Measurements from ENCODE around the gene GABARAPL1.

Gene GABARAPL1

DNA sequence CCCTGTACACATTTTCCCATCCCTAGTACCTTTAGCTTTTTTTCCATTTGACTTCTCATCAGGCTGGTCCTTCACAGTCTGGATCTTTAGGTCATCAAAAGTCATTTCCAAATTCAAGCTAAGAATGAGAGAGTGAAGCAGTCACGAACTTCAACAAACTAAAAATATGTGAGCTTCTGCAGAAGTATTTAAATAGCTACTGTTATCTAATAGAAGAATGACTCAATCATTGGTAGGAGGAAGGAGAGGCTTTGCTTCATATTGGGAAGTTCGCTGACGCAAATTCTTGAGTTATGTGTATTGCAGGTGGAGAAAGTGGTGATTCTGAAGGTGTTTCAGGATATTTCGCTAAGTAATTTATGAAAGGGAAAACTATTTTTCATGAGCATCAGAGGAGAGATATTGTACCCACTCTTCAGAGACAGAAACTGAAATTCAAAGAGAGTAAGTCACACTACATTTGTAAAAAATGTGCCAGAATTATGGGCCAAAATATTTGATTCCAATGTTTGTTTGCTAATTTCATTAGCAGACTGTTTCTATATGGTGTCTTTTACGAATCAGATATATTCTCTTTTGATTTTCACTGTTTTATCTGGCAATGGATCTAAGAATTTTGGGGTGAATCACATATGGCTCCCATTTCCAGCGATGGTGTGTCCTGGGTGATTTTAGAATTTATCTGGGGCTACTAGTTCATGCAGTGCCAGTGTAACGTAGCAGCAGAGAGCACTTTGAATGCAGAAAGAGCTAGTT is 40.5 kb upstream of the GABARAPL1 start, which contains the start of gene OLR1:
OLR1 (minus strand) TSS at position 160 of the 756 bp plus-strand sequence; CDS start at position 105, 55 bp downstream.
- H3K36me3 ChIP-seq: no peaks in the 10 kb centered on the region
- H3K27me3 ChIP-seq (ENCODE audit: insufficient read depth, low read depth, severe bottlenecking): no peaks in the 10 kb centered on the region
- no peak for DNase-seq
- H3K4me3 ChIP-seq (ENCODE audit: low read depth, low read length): no peak within 1 kb of the TSS
- TF ChIP-seq, protein P1, sequence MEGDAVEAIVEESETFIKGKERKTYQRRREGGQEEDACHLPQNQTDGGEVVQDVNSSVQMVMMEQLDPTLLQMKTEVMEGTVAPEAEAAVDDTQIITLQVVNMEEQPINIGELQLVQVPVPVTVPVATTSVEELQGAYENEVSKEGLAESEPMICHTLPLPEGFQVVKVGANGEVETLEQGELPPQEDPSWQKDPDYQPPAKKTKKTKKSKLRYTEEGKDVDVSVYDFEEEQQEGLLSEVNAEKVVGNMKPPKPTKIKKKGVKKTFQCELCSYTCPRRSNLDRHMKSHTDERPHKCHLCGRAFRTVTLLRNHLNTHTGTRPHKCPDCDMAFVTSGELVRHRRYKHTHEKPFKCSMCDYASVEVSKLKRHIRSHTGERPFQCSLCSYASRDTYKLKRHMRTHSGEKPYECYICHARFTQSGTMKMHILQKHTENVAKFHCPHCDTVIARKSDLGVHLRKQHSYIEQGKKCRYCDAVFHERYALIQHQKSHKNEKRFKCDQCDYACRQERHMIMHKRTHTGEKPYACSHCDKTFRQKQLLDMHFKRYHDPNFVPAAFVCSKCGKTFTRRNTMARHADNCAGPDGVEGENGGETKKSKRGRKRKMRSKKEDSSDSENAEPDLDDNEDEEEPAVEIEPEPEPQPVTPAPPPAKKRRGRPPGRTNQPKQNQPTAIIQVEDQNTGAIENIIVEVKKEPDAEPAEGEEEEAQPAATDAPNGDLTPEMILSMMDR (IDR thresholded peaks at IDR 0.05; ENCODE audit: low read depth, low read length): no peak
- no peaks in the 10 kb centered on the region for H3K9me3 ChIP-seq (ENCODE audit: severe bottlenecking)
- no peak within 1 kb of the TSS for H3K27ac ChIP-seq

DNA sequence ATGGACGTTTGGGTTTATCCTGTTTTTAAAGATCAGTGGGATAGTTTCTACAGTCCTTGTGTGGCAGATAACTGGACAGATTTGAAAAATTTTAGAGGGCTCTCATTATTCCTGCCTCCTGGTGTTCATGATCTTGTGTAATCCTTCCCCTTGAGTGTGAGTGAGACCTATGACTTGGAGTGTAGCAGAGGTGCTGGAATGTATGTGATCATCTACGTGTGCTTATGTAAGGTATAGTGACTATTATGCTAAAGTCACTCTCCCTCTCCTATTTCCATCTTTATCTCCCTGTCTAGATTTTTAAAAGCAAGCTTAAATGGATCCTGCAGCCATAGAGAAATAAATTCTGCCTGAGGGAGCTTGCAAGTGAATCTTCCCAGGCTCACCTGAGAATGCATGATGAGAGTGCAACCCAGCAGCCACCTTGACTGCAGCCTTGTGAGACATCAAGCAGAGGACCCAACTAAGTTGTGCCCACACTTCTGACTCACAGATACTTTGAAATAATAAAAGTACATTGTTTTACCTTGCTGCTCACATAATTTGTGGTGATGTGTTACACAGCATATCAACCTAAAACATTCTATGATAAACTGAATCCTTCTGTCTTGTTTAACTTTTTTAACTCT is 37.6 kb upstream of the GABARAPL1 start:
- no peaks in the 10 kb centered on the region for H3K36me3 ChIP-seq
- H3K27ac ChIP-seq: no peak overlapping the region
- H3K4me3 ChIP-seq (ENCODE audit: low read depth, low read length): no peak overlapping the region
- TF ChIP-seq, protein P1 (IDR thresholded peaks at IDR 0.05; ENCODE audit: low read depth, low read length): no peak
- no peaks in the 10 kb centered on the region for H3K9me3 ChIP-seq (ENCODE audit: severe bottlenecking)
- no peak for DNase-seq
- H3K27me3 ChIP-seq (ENCODE audit: insufficient read depth, low read depth, severe bottlenecking): no peaks in the 10 kb centered on the region

DNA sequence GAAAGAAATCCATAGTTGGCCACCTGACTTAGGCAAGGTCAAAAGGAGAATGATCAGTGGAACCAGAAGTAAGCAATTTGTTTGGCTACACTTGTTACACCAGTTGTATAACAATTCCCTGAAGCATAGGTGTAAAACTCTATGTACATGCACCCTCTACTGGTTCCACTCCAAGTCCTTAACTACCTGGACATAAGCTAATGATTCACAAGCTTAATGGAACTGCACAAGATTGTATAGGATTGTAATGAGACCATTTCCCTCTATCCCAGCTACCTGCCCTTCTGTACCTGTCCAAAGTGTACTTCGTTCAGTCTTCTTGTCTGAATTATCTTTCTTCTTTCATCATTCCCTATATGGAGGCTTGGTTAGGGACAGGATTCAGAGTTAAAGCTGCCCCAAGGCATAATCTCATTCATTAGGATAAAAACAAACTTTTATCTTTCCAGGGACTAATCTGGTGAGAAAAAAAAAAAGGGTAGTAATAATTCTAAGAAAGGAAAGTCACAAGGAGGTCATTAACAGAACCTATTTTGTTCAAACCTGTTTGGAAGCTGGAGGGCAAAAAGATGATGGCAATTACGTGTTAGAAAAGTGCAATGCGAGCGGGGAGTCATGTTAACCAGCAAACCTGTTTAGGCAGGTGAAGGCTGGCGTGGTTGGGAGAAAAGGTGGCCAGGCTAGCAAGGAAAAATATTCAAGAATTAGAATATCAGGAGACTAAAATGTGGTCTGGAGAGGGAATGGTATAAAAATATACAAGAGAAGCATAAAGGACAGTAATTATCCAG is 36.6 kb upstream of the GABARAPL1 start:
- Histone ChIP-seq H3K36me3 (no peaks in the 10 kb centered on the region), H3K9me3 (ENCODE audit: severe bottlenecking) (no peaks in the 10 kb centered on the region), H3K4me3 (ENCODE audit: low read depth, low read length) (no peak overlapping the region), H3K27ac (no peak overlapping the region), H3K27me3 (ENCODE audit: insufficient read depth, low read depth, severe bottlenecking) (no peaks in the 10 kb centered on the region)
- DNase-seq: no peak
- TF ChIP-seq, protein P1 (IDR thresholded peaks at IDR 0.05; ENCODE audit: low read depth, low read length): no peak

DNA sequence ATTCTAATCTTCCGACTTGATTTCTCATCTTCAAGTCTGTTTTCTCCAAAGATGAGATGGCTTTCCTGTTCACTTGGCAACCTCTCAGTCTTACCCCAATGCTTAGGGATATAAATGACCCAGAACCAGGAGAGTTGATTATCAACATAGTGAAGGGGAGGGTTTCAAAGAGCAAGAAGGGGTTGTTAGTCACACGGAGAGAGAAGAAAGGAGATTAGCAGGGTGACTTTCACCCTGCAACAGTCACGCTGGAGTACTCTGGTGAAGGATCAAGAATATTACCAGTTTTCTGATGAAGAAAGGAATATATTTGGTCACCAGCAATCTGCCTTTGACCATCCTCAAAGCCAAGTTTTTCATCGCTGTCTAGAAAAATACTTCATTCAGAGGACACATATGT is 33.9 kb upstream of the GABARAPL1 start, which contains the start of gene TMEM52B:
TMEM52B (plus strand) TSS at position 212 of the 400 bp plus-strand sequence. CDS start 543 bp downstream, outside the sequence.
- TF ChIP-seq, protein P1 (IDR thresholded peaks at IDR 0.05; ENCODE audit: low read depth, low read length): no peak
- no peak for DNase-seq
- H3K4me3 ChIP-seq (ENCODE audit: low read depth, low read length): no peak within 1 kb of the TSS

DNA sequence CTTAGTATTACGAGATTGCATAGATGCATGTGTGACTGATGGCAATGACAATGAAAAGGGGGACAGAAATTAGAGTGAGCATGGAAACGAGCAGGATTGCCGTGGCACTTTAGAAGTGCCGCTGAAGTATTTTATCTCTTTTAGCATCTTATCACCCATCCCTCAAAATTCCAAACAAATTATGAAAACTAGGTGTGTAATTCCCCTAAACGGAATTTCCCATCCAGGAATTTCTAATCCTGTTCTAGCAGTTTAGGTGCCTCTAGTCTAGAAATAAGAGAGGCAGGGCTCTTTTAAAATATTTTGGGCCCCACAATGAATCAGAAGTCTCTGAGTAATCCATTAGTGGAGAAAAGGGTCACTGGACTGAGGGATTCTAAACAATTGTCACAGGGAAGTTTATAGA is 32.9 kb upstream of the GABARAPL1 start:
- Histone ChIP-seq H3K27me3 (ENCODE audit: insufficient read depth, low read depth, severe bottlenecking) (no peaks in the 10 kb centered on the region), H3K36me3 (no peaks in the 10 kb centered on the region), H3K4me3 (ENCODE audit: low read depth, low read length) (no peak overlapping the region), H3K27ac (no peak overlapping the region), H3K9me3 (ENCODE audit: severe bottlenecking) (no peaks in the 10 kb centered on the region)
- no peak for DNase-seq
- TF ChIP-seq, protein P1 (IDR thresholded peaks at IDR 0.05; ENCODE audit: low read depth, low read length): no peak

More for the DNA sequence above, 33.9 kb upstream of the GABARAPL1 start, which contains the start of gene TMEM52B:
- no peaks in the 10 kb centered on the region for H3K27me3 ChIP-seq (ENCODE audit: insufficient read depth, low read depth, severe bottlenecking)
- no peaks in the 10 kb centered on the region for H3K36me3 ChIP-seq
- no peak within 1 kb of the TSS for H3K27ac ChIP-seq
- H3K9me3 ChIP-seq (ENCODE audit: severe bottlenecking): no peaks in the 10 kb centered on the region
